Activated CD4-positive, alpha-beta T cell treated with anti-CD3 and anti-CD28 coated beads, Interleukin-2, Interleukin-4, amounts not matched to agents 100 ng/mL and 50 ng/mL, durations not matched to agents 16 hours and 8 hours (primary cell): ENCODE data around the gene DEGS1.
"Not testable (repeated sequence)": the region's sequence is repeated elsewhere in the genome, so short reads cannot be mapped to it uniquely, and the experiment has no call there.

Source experiments
- DNase-seq: peaks from one replicate; pipeline ENCODE4 v3.0.0-alpha.2; 2020; ENCODE audit warnings: low spot score

Gene DEGS1

DNA sequence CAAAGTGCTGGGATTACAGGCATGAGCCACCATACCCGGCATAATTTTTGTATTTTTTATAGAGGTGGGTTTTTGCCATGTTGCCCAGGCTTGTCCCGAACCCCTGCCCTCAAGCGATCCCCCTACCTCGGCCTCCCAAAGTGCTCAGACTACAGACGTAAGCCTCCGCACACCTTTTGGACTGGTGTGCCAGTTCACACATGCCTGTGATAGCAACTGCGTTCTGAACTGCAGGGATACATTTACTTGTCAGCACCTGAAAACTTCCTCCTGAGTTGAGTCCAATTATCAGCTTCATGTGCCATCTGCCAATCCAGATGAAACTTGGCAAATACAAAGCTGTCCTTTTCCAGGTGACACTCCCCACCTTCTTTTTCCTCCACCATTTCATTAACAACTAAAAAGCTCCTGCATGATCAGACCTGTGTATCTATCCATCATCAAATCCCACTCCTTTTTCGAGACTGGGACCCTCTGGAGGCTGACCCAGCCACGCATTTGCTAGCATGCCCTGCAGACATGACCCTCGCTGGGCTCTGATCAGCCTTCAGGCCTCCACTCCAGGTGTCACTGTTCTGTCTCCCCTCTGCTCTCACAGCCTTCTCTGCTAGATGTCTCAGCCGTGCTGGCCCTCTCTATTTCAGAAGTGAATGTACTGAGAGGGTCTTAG, 2.1 kb upstream of the DEGS1 start:
- no peak for DNase-seq

DNA sequence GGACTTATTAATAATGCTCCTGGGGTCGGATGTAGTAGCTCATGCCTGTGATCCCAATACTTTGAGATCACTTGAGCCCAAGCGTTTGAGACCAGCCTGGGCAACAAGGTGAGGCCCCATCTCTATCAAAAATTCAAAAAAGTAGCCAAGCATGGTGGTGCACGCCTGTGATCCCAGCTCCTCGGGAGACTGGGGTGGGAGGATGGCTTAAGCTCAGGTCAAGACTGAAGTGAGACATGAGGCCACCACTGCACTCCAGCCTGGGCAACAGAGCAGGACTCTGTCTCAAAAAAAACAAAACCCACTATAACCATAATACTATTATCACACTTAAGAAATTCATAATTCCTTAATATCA, 1.6 kb upstream of the DEGS1 start:
- DNase-seq: no peak

DNA sequence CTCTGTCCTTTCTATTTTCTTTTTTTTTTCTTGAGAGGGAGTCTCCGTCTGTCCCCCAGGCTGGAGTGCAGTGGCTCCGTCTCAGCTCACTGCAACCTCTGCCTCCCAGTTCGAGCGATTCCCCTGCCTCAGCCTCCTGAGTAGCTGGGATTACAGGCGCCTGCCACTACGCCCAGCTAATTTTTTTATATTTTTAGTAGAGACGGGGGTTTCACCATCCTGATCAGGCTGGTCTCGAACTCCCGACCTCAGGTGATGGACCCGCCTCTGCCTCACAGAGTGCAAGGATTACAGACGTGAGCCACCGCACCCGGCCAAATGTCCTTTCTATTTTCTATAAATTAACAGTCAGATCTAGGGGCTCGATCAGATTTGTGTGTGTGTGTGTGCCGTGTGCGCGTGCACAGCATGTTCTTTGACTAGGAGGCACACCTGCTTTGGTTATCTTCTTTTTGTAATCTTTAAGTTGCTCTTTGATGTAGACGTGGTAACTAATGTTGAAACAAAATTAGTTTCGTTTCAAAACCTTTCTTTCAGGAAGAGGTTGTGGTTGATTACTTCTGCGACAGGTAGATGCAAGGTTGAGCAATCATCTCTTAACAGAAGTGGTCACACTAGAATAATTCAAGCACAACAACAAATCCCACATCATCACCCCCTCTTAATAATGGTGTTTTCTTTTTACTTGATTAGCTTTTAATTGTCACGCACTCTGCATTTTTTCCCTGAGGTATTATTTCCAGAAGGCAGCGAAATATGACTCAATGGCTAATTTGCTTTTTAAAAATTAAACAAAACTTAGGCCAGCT, 779 bp upstream of the DEGS1 start:
- DNase-seq: peak; percentile 83

DNA sequence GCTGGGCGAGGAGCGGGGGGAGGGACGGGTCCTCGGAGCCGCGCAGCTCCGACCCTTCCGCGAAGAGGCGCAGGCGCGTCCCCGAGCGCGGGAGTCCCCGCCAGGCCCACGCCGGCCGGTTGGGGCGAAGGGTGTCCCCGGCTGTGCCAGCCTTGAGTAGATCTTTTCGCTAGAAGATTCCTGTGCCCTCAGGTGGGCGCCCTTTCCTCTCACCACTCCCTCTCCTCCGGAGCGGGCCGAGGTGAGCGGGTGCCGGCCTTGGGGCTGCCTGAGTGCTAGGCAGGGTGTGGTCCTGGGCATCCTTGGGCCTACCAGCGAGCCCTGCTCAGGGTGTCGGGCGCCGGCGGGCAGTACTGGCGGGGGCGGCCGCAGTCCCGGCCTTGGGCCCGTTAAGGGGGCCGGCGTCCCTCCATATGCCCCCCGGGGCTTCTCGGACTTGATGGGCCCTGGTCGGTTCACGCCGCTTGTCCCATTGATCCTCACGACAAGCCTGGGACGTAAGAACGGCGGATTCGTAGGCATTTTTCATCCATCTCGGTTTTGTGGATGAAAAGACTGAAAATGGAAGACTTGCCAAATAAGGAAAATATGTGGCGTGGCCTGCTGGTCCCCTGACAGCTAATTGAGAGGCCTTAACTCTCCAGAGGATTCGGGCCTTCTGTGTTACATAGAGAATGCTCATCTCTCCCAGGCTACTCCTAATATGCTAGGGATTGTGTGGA, 712 bp downstream of the DEGS1 start:
- DNase-seq: peak; percentile 62

DNA sequence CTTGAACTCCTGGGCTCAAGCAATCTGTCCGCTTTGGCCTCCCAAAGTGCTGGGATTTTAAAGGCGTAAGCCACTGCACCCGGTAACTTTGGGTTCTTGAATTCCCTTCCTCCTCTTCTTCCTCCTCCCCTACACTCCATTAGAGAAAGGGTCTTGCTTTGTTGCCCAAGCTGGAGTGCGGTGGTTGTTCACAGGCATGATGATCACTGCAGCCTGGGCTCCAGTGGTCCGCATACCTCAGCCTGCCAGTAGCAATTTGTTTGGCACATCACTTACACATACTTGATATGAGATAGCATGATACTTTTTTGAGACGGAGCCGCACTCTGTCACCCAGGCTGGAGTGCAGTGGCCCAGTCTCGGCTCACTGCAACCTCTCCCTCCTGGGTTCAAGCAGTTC, 2.2 kb downstream of the DEGS1 start:
- no peak for DNase-seq

DNA sequence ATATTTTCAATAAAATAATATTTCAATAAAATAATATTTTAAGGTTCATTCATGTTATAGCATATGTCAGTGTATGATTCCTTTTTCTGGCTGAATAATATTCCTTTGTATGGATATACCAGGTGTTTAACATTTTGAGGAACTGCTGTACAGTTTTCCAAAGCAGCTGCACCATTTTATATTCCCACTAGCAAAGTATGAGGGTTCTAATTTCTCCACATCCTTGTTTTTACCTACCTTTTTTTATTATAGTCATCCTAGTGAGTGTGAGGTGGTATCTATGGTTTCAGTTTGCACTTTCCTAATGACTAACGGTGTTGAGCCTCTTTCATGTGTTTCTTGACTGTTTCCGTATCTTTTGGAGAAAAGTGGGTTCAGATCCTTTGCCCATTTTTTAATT, 5.2 kb downstream of the DEGS1 start:
- DNase-seq: peak; percentile 67

DNA sequence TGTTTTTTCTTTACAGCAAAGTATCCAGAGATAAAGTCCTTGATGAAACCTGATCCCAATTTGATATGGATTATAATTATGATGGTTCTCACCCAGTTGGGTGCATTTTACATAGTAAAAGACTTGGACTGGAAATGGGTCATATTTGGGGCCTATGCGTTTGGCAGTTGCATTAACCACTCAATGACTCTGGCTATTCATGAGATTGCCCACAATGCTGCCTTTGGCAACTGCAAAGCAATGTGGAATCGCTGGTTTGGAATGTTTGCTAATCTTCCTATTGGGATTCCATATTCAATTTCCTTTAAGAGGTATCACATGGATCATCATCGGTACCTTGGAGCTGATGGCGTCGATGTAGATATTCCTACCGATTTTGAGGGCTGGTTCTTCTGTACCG, 6.5 kb downstream of the DEGS1 start:
- DNase-seq: no peak

DNA sequence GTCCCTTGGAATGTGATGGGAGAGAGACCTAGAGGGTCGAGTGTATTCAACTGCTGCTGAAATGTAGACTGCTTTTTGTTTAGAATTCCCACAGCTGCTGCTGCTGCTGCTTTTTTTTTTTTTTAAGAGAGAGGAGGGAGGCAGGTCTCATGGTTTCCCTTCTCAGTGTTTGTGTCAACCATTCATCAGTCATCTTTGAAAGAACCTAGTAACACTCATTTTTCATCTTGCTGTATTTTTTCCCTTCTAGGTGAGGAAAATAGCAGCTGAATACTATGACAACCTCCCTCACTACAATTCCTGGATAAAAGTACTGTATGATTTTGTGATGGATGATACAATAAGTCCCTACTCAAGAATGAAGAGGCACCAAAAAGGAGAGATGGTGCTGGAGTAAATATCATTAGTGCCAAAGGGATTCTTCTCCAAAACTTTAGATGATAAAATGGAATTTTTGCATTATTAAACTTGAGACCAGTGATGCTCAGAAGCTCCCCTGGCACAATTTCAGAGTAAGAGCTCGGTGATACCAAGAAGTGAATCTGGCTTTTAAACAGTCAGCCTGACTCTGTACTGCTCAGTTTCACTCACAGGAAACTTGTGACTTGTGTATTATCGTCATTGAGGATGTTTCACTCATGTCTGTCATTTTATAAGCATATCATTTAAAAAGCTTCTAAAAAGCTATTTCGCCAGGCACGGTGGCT, 9.2 kb downstream of the DEGS1 start:
- peak; percentile 71 for DNase-seq

DNA sequence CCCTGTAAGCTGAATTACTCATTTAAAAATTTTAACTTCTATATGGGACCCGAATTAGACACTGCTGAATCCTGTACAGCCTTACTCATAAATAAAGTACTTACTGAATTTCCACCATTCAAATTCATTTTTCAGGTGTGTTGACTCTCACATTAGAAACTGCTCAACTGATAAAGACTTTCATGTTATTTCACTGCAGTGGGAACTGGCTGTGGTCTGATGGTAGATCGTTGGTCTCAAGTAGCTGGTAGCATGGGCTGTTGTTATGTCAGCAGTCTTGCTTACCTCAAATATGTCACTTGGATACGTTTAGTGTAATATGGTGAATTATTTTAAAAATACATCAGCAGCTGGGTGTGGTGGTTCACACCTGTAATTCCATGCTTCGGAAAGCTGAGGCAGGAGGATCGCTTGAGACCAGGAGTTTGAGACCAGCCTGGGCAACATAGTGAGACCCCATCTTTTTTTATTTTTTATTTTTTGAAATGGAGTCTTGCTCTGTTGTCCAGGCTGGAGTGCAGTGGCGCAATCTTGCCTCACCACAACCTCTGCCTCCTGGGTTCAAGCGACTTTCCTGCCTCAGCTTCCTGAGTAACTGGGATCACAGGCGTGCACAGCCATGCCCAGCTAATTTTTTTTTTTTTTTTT, 10.4 kb downstream of the DEGS1 start:
- peak; percentile 34 for DNase-seq

DNA sequence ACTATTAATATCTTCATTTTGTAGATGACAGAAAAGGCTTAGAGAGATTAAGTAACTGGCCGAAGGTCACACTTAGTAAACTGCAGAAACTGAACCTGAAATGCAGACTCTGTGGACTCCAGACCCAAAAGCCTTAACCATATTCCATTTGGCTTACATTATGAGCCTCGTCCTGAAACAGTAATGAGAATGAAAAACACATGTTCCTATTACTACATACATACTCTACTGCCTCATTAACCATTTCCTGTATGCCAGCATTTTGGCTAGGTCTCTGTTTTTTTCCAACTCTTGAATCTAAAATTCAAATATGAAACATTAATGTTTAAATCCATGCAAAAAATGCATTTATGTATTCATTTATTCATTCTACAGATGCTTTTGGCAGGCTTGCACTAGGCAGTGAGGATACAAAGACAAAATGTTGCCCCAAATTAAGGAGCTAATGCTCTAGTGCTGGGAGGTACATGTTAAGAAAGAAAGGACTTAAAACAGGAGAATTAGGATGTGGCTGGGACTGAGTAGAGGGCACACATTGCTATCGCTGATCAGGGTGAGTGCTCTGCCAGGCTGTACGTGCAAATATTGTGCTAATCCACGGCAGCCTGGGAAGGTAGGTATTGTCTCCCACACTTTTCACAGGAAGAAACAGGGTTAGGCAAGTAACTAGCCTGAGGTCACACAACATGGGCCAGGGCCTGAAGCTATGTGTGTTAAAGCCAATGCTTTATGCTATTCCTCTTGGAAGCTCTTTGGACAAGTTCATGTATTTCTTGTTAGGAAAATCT, 14.0 kb downstream of the DEGS1 start:
- no peak for DNase-seq

DNA sequence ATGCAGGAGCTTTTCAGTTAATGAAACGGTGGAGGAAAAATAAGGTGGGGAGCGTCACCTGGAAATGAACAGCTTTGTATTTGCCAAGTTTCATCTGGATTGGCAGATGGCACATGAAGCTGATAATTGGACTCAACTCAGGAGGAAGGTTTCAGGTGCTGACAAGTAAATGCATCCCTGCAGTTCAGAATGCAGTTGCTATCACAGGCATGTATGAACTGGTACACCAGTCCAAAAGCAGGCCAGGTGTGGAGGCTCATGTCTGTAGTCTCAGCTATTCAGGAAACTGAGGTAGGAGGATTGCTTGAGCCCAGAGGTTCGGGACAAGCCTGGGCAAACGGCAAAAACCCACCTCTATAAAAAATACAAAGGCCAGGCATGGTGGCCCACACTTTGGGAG, 15.5 kb downstream of the DEGS1 start:
- DNase-seq: no peak

DNA sequence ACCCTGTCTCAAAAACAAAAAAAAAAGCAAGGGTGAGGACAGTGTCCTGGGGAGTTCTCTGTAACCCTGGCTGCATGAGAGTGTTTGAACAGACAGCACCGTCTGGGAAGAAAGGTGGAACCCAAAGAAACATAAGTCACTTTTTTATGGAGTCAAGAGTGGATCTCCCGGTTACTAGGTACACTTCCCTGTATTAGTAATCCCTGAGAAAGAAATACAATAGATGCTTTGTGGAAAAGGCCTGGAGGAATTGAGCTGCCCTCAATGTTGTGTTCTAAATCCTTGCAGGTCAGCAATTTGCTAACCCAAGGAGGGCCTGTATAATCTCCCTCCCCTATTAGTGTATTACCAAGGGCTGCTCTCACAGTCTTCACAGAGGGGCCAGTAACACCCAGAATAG, 16.6 kb downstream of the DEGS1 start:
- DNase-seq: no peak

DNA sequence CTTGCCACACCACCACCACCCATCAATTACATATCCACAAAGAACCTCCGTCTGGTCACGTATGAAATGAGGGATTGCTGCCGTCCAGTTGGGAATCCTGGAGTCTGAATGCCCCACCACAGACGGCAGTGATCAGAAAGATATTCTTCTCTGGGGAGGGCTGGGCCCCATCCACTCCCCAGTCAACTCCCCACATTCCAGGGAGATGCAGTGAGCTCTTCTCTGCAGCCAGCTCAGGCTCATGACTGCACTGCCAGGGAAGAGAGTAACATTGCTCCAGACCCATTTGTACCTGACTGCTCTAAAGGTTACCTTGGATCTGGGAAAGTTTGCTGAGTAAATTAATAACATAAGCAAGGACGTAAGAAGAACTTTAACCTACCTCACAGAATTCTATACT, 18.3 kb downstream of the DEGS1 start:
- no peak for DNase-seq

DNA sequence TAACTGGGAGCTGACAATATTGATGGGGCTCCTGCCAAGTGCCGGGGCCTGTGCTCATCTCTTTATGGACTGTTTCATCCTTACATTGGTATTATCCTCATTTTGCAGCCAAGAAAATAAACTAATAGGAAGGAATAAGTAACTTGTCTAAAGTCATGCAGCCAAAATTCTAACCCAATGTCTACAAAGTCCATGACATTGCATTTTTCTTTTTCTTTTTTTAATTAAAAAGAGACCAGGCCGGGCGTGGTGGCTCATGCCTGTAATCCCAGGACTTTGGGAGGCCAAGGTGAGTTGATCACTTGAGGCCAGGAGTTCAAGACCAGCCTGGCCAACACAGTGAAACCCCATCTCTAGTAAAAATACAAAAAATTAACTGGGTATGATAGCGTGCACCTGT, 18.8 kb downstream of the DEGS1 start:
- DNase-seq: no peak

DNA sequence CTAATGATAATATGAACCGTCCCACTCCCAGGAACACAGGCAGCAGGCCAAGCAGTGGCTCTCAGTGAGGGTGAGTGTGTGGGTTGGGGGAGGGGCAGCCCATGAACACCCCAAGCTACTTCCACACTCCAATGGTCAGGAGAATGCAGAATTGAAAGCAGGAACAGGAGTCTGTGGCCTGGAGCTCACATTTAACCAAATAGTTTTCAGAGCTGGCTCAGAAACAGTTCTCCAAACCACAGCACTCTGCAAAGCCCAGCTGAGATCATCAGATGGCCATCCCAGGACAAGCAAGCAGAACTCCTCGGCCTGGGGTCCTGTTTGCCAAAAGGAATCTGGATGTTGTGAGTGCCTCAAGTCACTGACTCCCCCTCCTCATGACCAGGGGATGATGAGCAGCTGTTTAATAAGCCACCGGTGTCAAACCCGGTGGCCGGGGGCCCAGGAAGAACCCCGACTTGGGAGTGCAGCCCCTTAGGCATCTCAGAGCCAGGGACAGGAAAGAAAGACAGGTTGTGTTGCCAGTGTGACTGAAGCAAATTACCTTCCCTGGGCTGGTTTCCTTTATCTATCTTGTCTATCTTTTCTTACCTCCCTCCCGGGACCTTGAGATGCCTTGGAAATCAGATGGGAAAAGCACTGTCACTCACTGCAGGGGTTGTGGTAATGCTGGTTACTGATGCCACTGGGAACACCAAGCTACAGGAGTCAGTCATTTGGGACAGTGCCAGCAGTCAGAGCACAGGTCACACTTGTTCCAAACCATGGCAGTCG, 20.4 kb downstream of the DEGS1 start:
- DNase-seq: no peak

DNA sequence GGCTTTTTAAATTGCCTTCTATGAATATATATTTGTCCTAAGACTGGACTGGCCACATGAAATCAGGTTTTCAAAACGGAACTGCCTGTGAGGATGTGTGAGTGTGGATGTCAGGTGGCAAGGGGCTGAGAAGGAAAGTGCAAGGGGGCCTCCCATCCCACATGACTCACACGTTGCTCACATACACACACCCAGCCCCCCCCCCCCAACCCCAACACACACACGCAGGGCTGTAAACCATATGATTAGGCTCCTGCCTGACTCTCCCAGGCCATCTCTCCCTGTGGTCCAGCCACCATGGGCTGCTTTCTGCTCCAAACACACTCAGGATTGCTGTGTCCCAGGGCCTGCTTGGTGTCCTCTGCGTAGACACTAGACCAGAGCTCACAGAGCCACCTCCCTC, 22.4 kb downstream of the DEGS1 start:
- peak; percentile 45 for DNase-seq

DNA sequence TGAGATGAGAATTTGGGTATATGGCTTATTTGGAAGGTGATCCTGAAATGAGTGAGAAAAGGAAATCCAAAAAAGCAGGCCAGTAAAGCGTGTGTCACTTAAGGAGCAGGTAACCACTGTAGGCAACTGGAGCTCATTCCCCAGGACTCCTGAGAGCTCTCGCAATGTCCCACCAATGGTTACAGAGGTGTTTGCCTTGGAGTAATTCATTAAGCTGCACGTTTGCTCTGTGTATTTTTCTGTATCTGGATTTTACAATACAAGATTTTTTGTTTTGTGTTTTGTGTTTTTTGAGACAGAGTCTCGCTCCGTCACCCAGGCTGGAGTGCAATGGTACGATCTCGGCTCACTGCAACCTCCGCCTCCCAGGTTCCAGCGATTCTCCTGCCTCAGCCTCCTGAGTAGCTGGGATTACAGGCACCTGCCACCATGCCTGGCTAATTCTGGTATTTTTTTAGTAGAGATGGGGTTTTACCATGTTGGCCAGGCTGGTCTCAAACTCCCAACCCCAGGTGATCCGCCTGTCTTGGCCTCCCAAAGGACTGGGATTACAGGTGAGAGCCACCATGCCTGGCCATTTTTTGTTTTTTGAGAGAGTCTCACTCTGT, 23.0 kb downstream of the DEGS1 start:
- DNase-seq: not testable (repeated sequence)

DNA sequence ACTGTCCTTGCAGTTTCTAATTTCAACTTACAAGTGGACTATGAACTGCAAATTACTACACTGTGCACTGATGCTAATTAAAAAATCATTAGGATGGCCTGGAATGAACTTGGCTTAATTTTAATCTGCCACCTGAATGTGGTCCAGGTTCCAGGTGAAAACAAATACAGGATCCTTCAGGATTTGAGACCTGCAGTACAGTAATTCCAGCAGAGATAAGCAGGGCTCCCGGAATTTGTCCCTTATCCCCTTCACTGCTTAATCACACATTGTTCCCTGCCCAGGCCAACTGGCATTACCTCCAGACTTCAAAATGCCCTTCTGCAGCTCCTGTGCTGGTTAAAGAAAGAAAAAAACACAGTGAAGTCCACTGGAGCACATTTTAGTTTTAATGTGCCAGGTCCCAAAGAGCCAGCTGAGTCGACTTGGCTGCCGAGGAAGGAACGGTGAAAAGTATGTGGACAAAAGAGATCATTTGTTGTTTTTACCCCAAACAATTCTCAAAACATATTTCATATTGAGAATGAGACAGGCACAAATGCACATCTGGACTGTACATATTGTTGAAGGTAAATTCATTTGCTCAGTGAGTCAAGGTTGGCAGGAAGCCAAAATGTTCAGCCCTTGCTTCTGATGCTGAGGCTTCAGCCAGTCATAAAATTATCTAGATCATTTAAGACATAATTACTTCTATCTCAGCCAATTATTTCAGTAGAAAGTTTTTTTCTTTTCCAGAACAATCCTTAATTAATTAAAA, 28.3 kb downstream of the DEGS1 start:
- no peak for DNase-seq

DNA sequence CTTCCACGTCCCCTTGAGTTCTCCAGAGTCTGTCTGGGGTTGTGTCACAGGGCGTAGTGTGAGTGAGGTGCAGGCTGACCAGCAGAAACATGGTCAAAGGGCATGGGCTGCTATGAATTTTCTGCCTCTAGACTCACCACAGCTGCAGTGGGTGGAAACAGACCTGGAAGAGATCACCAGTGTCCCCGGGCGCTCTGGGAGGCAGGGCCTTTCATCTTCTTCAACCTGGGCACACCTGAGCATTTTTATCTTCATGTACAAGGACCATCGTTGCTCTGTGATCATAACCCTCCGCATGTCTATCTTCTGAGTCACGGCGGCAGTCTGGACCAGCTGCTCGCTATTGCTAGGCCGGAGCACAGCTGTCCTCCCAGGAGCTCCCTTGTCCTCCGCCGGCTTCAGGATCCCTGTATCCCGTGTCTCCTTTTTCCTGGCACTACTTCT, 29.6 kb downstream of the DEGS1 start:
- no peak for DNase-seq
